Measurements from ENCODE around the gene EEFSEC.

EEFSEC gene

DNA sequence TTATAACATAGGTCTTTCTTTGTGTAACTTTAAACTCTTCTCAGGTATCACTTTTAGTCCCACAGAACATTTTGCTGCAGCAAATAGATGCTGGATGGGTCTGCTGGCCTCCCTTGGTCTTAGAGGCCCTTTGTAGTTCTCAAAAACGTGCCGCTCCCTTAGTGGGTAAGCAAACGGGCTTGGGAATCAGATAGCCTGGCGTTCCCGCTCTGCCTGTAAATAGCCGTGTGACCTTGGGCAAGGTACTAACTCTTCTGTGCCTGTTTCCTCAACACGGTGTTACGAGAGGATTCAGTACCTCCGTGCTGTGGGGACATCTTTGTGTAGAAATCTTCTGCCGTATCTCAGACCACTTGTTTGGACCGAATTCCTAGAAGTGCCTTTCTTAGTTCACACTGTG is 249.0 kb downstream of the EEFSEC start:
- DNase-seq = no peak

DNA sequence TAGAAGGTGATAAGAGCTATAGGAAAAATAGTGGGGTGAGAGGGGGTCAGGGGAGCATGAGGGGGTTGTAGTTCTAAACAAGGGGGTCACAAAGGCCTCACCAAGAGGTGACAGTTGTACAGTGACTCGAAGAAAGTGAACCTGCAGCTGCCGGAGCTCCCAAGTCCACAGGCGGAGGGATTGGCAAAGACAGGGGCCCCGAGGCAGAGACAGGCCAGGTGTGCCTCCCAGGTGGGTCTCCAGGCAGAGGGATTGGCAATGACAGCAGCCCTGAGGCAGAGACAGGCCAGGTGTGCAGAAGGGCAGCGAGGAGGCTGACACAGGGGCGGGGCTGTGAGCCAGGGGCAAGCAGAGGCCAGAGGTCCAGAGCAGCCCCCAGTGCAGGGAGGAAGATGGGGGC is 249.7 kb downstream of the EEFSEC start:
- no peak for DNase-seq

DNA sequence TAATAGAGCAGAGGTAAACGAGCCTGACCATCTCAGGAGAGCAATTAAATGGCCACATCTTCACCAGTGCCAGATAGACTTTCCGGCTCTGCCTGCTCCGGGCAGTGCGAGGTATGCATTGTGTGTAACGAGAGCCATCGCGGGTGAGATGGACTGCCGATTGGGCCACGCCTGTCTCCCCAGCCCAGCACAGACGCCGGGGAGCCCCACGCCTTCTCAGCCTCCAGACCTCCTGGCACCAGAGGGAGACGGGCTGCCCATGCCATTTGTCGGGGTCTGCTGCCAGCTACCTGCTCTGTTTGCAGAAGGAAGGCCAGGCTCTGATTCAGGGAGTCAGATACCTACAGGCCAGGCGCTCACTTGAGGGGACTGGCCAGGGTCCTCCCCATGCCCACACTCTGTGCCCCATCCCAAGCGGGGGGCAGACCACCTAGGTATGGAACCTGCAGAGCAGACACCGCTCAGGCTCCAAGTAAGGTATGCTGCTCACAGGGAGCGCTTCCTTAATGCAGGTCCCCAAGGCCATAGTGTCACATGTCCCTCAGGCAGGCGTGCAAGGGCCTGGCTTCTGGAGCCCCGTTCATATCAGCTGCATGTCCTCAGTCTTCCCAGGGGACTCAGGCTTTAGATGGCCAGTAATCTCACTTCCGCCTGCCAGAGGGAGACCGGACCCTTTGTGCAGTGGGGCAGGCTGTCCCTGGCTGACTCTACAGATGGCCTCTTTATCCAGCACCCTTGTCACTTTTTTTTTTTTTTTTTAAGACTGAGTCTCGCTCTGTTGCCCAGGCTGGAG is 251.2 kb downstream of the EEFSEC start:
- DNase-seq = no peak

DNA sequence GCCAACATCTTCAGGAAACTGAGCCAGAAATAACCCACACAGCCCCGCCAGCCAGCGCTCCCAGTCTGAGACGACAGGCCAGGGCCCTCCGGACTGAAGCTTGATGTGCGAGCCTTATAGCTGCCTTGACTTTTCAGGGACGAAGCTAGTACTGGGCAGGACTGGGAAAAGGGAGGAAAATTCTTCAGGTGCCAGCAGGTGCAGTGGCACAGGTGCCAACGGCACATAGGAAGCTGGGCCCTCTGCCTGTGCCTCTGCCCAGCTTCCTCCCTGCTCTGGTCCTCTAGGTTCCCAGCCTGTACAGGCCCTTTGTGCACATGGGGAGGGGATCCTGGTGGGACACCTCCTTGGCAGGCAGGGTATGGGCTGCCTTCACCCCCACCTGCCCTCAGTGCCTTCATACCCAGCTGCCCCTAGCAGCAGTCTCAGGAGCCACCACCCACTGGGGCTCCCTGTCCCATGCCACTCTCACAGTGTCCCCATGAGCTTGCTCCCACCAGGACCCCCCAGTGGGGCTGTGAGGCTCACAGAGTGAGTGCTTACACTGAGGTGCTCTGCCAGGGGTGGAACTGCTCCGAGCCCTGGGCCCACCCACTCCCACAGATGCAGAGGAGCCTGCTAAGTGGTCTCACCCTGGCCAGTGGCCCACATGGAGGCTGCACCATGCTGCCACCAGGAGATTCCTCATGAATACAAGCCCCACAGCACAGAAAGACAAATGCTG is 252.4 kb downstream of the EEFSEC start:
- no peak for DNase-seq

DNA sequence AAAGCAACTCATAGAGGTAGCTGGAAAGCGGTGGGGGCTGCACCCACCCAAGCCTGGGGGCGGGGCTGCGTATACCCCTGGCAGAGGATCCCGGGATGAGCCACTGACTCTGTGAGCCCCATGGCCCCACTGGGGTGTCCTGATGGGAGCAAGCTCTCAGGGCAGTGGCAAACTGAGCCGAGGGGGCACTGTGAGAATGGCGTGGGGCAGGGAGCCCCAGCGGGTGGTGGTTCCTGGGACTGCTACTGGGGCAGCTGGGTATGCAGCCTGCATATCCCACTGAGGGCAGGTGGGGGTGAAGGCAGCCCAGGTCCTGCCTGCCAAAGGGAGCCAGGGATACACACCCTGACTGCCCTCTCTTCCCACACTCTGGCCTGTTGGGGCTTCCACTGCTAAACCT is 254.0 kb downstream of the EEFSEC start:
- DNase-seq = no peak

DNA sequence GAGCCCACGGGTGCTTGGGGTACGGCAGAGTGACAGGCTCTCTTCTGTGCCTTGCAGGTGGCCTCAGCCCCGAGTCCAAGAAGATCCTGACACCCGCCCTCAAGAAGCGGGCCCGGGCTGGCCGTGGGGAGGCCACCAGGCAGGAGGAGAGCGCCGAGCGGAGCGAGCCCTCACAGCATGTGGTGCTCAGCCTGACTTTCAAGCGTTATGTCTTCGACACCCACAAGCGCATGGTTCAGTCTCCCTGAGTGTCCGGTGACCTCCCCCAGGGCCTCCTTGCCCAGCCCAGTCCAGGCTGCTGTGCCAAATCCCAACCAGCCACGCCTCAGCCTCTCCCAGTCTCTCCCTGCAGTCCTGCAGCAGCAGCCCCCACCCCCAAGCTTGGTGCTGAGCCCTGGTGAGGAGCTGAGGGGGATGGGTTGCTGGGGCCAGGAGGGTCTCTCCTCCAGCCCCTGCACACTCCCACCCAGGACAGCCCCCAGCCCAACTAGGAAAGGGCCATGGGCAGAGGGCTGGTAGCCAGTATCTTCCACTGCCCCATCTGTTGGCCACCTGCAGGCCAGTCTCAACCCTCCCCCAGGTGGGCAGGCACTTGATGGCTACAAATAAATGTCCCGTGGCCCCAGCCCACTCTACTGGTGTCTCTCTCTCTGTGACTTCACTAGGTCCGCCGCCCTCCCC is 254.9 kb downstream of the EEFSEC start:
- no peak for DNase-seq

DNA sequence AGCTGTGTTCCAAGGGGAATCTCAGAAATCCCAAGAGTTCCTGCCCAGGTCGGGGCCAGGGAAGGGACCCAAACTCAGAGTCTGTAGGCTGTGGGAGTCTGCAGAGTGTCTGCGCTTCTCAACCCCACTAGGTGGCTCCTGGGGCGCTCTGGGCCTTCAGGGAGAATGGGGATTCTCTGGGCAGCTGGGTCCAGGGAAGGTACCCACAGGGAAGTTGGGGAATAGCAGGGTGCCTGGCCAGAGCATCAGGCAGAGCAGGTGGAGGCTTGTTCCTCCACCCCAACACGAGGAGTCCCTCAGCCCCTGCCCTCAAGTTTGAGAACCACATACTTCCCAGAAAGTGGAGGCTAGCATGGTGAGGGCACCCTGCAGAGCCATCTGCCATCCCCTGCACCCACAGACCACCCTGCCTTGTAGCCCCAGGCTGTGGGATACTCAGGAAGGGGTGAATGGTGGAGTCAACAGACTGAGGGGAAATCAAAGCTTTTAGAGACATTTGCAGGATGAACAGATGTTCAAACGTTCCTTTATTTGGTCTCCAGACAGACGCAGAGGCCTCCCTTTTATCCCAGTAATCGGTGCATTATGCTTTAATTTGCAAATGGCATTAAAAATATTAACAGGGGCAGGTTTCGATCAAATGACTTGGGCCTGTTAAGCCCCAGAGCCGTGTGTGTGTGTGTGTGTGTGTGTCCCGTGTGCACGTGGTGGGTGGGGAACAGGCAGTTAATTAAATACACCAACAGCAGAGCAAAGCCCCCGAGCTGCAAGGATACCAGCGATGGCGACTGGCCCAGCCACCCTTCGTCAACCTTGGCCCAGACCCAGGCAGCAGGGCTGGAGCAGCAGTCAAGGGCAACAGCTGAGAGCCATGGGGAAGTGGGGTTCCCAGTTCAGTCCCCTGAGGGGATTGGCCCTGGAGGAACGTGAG is 255.7 kb downstream of the EEFSEC start:
- DNase-seq = no peak

DNA sequence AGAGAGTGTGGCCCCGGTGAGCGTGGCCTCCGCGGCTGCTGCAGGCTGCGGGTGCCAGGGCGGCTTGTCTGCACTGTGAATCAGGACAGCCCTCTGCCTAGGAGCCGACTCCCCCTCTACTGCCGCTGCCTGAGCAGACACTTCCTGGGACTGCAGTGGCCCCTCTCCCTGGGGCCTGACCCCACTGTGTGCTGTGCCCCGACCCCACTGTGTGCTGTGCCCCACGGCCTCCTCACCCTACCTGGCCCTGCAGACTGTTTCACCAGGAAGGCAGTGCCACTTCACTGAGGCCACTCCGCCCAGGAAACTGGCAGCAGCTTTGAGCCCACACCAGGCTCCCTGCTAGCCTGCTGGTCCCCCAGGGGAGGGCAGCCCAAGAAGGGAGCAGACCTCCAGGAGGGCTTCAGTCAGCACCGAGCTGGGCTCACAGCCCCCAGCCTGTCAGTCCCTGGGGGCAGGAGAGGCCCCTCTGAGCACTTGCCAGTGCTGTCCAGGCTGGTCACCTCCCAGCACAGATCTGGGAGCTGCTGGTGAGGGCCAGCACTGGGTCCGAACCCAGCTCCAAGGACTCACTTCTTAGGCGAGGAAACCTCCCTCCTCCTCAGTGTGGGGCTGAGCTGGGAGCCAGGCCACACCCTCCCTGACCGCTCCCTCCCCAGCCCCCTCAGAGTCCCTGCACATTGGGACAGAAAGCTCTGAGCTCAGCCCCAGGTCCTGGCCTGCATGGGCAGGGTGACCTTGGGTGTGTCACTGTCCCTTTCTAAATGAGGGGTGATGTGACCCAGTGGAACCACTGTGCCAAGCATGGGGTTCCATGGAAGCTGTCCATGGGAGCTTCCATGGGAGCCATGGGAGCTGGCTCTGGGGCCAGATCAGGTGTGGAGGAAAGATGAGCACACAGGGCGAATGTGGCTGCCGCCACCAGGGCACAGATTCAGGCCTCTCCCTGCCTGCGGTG is 256.6 kb downstream of the EEFSEC start:
- DNase-seq = no peak

DNA sequence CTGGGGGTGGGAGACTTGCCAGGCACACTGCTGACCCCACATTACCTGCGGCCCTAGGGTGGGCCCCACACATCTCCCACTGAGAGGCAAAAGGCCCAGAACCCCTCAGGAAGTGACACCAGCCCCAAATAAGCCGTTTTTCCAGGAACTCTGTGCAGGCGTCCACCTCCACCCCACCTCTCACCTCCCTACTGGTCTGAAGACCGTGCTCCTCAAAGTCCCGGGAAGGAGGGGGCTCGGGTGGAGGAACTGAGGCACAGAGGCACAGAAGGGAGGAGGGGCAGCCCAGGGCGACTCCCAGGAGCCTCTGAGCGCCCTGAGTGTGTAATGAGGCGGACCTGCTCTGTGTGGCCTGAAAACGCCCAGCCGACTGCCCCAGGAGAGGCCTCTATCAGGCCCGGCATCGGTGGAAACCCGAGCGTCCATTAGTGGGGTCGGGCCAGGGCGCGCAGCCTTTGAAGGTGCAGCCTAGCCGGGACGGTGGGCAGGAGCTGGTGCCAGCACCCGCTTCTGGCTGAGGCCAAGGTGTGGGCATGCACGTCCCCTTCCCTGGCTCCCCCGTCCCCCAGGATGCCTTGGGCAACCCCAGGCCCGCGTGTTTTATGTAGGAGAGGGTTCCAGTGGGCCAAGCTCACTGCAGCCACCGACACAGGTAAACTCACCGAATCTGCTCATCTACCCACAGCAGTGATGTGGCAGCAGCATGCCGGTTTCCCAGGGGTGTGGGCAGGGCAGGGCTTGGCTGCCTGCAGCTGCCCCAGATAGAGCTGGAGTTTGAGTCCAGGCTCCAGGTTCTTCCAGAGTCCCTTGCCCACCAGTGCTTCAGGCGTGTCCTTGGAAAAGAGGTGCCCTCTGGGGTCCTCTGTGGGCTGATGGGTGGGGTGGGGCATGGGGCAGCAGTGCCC is 257.6 kb downstream of the EEFSEC start:
- no peak for DNase-seq

DNA sequence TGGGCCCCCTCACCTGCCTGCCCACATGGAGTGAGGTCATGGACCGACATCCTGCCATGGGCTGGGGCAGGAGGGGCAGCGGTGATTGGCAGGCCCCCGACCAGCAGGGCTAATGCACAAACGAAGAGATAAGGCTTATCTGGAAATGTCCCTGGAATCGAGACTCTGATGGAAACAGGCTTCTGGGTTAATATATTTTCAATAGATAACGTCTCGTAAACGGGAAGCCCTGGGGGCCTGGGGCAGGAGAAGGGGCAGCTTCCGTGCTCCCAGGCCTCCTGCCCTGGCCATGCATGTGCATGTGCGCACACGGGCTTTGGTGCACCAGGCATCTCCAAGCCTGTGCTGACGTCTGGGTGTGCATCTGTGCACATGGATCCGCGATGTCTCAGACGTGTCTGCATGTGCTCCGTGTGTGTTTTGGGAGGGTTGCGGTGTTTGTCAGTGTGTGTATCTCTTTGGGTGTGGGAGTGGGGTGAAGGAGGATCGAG is 258.3 kb downstream of the EEFSEC start:
- no peak for DNase-seq

DNA sequence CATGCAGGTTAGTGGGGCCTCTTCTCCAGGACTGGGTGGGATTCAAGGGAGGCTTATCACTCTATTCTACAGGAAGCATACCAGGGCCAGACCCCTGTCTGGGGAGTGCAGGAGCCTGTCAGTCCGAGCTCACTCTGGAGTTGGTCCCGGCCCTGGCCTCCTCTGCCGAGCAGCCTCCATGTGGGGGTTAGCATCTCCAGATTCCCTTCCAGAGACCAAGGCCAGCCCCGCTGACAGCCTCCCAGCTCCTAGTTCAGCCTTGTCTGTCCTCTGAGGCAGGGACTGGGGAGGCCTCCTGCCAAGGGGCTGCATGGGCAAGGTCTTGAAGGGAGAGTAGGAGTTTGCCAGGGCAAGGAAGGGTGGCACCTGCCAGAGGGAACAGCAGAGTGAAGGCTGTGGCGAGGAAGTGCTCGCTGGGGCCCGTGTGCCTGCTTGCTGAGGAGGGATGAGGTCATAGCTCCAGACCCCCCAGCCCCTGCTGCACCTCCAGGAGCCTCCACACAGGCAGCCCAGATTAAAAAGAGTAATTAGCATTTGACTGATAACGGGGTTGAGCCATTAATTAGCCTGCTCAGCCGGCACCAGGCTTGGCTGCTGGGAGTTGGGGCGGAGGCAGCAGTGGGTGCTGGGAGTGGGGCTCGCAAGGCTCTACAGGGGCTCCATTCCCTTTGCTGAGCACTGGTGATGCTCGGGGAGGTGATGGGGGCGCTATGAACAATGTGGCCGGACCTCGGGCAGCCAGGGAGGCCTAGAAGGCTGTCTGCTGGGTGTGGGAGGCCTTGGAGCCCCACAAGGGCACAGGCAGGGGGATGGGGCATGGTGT is 259.1 kb downstream of the EEFSEC start:
- DNase-seq = no peak

DNA sequence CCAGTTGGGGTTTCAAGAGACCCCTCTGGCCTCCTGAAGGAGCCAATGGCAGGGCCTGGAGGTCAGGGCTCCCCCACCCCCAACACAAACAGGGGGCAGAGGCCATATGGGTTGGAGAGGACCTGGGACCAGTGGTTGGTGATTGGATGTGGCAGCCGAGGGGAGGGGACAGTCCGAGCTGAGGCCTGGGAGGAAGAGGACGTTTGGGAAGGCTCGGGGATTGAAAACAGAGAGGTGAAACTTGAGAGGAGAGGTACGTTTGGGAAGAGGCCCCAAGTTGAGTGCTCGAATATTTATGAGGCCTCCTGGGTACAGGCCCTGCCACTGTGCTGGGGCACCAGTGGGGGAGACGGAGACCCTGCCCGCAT is 259.7 kb downstream of the EEFSEC start:
- no peak for DNase-seq

DNA sequence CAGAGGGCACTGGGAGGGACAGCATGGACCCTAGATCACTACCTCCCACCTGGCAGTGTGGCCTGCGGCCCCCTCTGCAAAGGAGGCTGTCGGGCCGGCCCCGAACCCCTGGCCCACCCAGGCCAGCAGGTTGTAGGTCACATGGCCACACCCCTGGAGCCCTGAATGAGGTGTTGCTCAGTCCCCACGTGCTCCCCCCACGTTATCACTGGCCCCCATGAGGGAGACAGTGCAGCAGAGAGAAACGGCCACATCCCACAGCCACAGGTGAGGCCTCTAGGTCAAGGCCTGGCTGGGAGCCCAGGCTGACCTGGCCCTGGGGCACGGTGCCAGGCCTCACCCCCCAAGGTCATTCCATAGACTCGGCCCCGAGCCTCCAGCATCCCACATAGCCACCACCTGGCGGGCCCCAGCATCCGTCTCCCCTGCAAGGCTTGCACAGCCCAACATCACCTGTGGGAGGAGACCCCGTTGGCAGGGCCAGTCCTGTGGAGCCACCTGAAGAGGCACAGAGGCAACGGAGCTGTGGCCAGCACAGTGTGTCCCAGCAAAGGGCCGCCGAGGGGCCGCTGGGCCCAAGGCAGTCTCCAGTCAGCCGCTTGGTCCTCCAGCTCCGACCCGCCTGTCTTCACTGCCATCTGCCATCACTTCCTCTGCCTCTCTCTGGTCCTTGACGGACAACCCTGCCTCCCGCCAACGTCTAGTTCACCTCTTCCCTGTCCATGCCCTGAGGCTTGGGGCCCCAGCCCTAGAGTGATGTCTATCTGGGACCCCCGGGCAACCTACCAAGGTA is 260.3 kb downstream of the EEFSEC start:
- no peak for DNase-seq

DNA sequence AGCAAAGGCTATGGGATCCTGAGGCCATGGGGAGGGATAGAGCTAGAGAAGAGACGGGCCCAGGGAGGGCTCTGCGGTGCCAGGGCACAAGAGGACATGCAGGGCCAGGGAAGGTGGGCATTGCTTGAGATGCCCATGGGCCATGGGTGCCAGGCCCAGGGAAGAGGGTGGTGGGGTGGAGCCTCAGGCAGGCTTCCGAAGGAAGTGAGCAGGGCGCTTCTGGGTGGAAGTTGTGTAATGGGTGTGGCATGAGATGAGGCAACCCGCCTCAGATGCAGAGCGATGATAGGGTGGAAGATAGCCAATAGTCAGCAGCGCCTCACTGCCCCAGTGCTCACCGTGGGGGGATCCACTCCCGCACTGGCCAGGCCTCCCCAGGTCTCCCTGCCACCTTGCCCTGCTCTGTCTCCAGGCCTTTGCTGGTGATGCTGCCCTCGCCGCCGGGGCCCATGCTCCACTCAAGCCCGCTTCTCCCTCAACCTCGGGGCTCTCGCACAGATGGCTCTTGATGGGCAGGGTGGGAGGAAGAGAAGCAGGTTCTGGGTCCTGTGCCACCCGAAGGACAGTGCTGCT is 262.0 kb downstream of the EEFSEC start:
- DNase-seq = no peak

DNA sequence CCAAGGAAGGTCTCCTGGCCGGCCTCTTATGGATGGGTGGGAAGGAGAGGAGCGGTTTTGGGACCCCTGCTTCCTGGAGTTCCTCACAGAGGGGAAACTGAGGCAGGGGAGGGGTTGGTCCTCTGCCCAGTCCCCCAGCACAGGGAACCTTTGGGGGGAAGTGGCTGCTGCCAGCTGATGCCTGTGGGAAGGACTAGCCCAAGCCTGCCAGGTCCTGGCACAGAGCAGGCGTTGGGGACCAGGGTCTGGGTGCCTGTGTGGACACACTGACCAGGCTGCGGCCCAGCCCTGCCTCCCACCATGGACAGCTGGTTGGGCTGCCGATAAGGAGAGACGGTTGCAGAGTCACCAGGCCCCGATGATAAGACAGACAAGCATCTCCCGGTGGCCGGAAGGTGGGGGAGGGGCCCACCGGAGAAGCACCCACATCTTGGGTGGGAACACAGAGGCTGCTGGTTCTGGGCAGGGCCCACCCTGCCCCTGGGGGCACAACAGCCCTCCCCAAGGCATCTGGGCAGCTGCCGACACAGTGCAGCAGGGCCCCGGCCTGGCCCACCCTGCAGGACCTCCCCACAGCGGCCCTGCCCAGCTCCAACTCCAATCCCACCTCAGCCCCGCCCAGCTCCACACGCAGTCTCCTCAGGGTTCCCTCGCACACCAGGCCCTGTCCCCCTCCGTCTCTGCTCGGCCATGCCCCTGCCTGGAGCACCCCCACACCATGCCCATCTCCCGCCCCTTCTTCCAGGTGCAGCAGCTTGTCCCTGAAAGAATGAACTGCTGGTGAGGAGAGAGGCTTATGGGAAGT is 262.7 kb downstream of the EEFSEC start:
- no peak for DNase-seq

DNA sequence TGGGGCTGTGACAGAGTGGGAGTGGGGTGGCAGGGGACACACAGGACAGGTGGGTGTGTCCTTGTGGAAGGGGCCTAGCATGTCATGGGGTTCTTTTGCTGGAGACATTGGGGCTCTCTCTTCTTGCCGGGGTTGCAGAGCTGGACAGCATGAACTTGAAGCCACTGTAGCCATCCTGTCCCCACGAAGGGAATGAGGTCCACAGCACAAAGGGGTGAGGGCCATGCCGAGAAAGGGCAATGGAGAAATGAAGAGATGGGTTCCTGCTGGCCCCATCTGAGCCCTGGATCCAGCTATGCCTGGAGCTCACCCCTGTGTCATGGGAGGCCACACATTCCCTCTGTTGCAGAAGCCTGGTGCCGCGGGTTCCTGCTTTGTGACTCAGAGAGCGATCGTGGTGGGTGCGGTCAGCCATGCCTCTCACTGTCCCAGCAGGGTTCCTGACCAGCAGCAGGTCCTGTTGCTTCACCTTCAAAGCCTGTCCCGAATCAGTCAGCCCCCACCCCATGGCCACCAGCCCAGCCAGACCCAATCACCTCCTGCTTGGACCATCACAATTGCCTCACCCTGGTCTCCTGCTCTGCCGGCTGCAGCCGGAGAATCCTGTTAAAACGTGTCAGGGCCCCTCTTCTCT is 263.4 kb downstream of the EEFSEC start:
- DNase-seq = no peak

DNA sequence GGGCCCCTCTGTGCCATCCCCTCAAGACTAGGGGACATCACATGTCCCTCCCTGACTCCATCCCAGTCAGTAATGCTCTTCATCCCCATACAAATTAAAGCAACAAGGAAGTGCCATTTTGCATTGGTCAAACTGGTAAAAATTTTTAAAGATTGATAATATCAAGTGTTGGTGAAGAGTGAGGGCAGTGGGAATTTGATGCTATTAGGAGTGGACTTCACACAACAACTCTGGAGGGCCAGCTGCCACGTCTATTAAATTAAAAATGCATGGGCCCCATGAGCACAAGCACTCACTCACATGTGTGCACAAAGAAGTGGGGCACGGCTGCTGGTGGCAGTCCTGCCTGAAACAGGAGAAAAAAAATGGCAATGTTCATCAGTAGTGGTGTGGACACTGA is 265.6 kb downstream of the EEFSEC start:
- DNase-seq = no peak
